WI38 (cell line): ENCODE data around the gene ATG5.
"Not testable (repeated sequence)": the region's sequence is repeated elsewhere in the genome, so short reads cannot be mapped to it uniquely, and the experiment has no call there.

Source experiments
- H3K4me3 ChIP-seq: 2 replicates; pipeline ENCODE4 v1.5.1; 2011; ENCODE audit warnings: low read depth, mild to moderate bottlenecking, control low read depth, low read length
- TF ChIP-seq, protein P1 (sequence below): IDR thresholded peaks from 2 replicates; pipeline ENCODE4 v1.5.1; 2012; ENCODE audit warnings: low read depth, mild to moderate bottlenecking, control low read depth, low read length

ATG5 gene

GRCh38 chr6:106256201-106256968 is 69.2 kb downstream of the ATG5 start:
- H3K4me3 ChIP-seq, result no peak overlapping the region
- TF ChIP-seq, protein P1, sequence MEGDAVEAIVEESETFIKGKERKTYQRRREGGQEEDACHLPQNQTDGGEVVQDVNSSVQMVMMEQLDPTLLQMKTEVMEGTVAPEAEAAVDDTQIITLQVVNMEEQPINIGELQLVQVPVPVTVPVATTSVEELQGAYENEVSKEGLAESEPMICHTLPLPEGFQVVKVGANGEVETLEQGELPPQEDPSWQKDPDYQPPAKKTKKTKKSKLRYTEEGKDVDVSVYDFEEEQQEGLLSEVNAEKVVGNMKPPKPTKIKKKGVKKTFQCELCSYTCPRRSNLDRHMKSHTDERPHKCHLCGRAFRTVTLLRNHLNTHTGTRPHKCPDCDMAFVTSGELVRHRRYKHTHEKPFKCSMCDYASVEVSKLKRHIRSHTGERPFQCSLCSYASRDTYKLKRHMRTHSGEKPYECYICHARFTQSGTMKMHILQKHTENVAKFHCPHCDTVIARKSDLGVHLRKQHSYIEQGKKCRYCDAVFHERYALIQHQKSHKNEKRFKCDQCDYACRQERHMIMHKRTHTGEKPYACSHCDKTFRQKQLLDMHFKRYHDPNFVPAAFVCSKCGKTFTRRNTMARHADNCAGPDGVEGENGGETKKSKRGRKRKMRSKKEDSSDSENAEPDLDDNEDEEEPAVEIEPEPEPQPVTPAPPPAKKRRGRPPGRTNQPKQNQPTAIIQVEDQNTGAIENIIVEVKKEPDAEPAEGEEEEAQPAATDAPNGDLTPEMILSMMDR, result no peak

GRCh38 chr6:106255306-106255705 is 70.3 kb downstream of the ATG5 start:
- no peak overlapping the region for H3K4me3 ChIP-seq
- TF ChIP-seq, protein P1, result no peak

- TF ChIP-seq, protein P1, result no peak
- no peak overlapping the region for H3K4me3 ChIP-seq
Measured at GRCh38 chr6:106254636-106255035, 70.9 kb downstream of the ATG5 start.

GRCh38 chr6:106253731-106254130 is 71.8 kb downstream of the ATG5 start:
- no peak overlapping the region for H3K4me3 ChIP-seq
- TF ChIP-seq, protein P1, result no peak

DNA sequence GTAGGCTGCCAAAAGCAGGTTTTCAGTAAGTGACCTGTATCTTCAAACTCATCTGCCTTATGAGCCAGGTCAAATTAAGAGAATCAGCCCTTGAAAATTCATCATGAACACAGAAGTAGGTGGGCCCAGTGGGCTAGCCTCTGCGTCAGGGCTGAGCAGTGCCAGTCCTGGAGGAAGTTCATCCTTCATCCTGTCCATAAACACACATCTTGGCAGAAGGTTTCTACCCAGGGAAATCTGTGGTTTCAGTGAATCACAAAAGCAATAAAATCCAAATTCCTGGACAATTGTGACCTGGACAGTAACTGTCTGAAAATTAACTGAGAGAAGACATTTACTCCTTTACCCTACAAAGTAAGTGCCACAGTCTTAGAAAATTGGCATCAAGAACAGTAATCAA is 72.4 kb downstream of the ATG5 start:
- H3K4me3 ChIP-seq, result no peak overlapping the region
- TF ChIP-seq, protein P1, result no peak

DNA sequence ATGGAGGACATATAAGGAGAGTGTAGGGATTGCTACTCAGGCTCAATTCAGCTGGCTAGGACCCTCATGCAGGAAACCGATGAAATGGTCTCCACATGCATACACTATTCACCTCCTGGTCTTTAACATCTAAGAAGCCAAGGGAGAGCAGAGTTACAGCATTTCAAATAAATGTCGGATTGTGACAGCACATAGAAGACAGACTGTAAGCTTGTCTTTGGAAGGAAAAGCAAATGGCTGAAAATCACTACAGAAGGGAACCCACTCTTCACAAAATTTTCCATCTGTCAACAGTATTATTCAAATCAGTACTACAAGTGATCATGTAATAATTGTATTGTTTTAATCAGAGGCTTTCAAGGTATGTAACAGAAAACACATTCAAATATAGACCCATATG is 72.9 kb downstream of the ATG5 start:
- H3K4me3 ChIP-seq, result no peak overlapping the region
- TF ChIP-seq, protein P1, result no peak

DNA sequence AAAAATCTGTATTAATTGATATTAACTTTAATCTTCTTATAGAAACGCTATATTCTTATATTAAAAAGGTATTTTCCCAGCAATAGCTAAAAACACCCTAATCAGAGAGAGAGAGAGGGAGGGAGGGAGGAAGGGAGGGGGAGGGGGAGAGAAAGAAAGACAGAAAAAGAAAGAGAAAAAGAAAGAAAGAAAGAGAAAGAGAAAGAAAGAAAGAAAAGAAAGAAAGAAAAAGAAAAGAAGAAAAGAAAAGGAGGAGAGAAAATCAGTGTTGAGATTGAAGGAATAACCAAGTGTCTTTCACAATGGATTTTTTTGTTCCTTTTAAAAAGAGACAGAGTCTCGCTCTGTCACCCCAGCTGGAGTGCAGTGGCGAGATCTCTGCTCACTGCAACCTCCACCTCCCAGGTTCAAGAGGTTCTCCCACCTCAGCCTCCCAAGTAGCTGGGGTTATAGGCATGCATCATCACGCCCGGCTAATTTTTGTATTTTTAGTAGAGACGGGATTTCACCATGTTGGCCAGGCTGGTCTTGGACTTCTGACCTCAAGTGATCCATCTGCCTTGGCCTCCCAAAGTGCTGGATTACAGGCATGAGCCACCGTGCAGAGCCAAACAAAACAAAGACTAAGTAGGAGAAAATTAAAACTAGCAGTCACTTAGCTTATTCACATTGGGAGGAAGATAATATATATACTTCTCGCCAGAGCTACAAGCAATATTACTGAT is 73.9 kb downstream of the ATG5 start:
- not testable (repeated sequence) for H3K4me3 ChIP-seq
